ENCODE results near the gene TGFBR3.
A peak's percentile ranks its signal among the peaks of the same experiment; 100 is the strongest.

TGFBR3 gene

GRCh38 chr1:91687452-91687851 is 198.5 kb downstream of the TGFBR3 start:
- no peak for TF ChIP-seq CTCF (IDR thresholded peaks at IDR 0.05; ENCODE audit: poor library complexity, severe bottlenecking)
- Histone ChIP-seq H3K27me3 (ENCODE audit: insufficient read depth, poor library complexity, severe bottlenecking) (no peaks in the 10 kb centered on the region), H3K4me1 (ENCODE audit: insufficient read depth, poor library complexity, severe bottlenecking) (no peaks in the 10 kb centered on the region), H3K4me3 (ENCODE audit: severe bottlenecking) (no peak overlapping the region), H3K27ac (ENCODE audit: poor library complexity, severe bottlenecking) (no peak overlapping the region), H3K36me3 (ENCODE audit: low read depth) (no peaks in the 10 kb centered on the region), H3K9me3 (ENCODE audit: severe bottlenecking) (no peaks in the 10 kb centered on the region)
- ATAC-seq (ENCODE audit: low read depth) (no peak), DNase-seq (ENCODE audit: low spot score) (no peak)

- Histone ChIP-seq H3K4me3 (ENCODE audit: severe bottlenecking) (no peak overlapping the region), H3K36me3 (ENCODE audit: low read depth) (no peaks in the 10 kb centered on the region), H3K27ac (ENCODE audit: poor library complexity, severe bottlenecking) (no peak overlapping the region), H3K4me1 (ENCODE audit: insufficient read depth, poor library complexity, severe bottlenecking) (no peaks in the 10 kb centered on the region), H3K9me3 (ENCODE audit: severe bottlenecking) (no peaks in the 10 kb centered on the region), H3K27me3 (ENCODE audit: insufficient read depth, poor library complexity, severe bottlenecking) (no peaks in the 10 kb centered on the region)
- peak; percentile 40; the same call in 1 of the 3 replicates for ATAC-seq (ENCODE audit: low read depth)
- no peak for DNase-seq (ENCODE audit: low spot score)
- TF ChIP-seq CTCF (IDR thresholded peaks at IDR 0.05; ENCODE audit: poor library complexity, severe bottlenecking): no peak
Observed at GRCh38 chr1:91685994-91686393, 200.0 kb downstream of the TGFBR3 start.

- no peak for DNase-seq (ENCODE audit: low spot score)
- ATAC-seq (ENCODE audit: low read depth): no peak
- no peak for TF ChIP-seq CTCF (IDR thresholded peaks at IDR 0.05; ENCODE audit: poor library complexity, severe bottlenecking)
Observed at GRCh38 chr1:91684481-91685196, 201.3 kb downstream of the TGFBR3 start.

GRCh38 chr1:91683598-91683951 is 202.4 kb downstream of the TGFBR3 start:
- Histone ChIP-seq H3K36me3 (ENCODE audit: low read depth) (no peaks in the 10 kb centered on the region), H3K4me3 (ENCODE audit: severe bottlenecking) (no peak overlapping the region), H3K27ac (ENCODE audit: poor library complexity, severe bottlenecking) (no peak overlapping the region), H3K9me3 (ENCODE audit: severe bottlenecking) (no peaks in the 10 kb centered on the region), H3K27me3 (ENCODE audit: insufficient read depth, poor library complexity, severe bottlenecking) (no peaks in the 10 kb centered on the region), H3K4me1 (ENCODE audit: insufficient read depth, poor library complexity, severe bottlenecking) (no peaks in the 10 kb centered on the region)
- DNase-seq (ENCODE audit: low spot score) (no peak), ATAC-seq (ENCODE audit: low read depth) (no peak)
- TF ChIP-seq CTCF (IDR thresholded peaks at IDR 0.05; ENCODE audit: poor library complexity, severe bottlenecking): no peak

More at GRCh38 chr1:91684481-91685196, 201.3 kb downstream of the TGFBR3 start:
- H3K9me3 ChIP-seq (ENCODE audit: severe bottlenecking): no peaks in the 10 kb centered on the region
- H3K4me1 ChIP-seq (ENCODE audit: insufficient read depth, poor library complexity, severe bottlenecking): no peaks in the 10 kb centered on the region
- H3K4me3 ChIP-seq (ENCODE audit: severe bottlenecking): no peak overlapping the region
- no peak overlapping the region for H3K27ac ChIP-seq (ENCODE audit: poor library complexity, severe bottlenecking)
- no peaks in the 10 kb centered on the region for H3K27me3 ChIP-seq (ENCODE audit: insufficient read depth, poor library complexity, severe bottlenecking)
- H3K36me3 ChIP-seq (ENCODE audit: low read depth): no peaks in the 10 kb centered on the region

GRCh38 chr1:91682882-91683597 is 202.9 kb downstream of the TGFBR3 start:
- Histone ChIP-seq H3K4me3 (ENCODE audit: severe bottlenecking) (no peak overlapping the region), H3K4me1 (ENCODE audit: insufficient read depth, poor library complexity, severe bottlenecking) (no peaks in the 10 kb centered on the region), H3K9me3 (ENCODE audit: severe bottlenecking) (no peaks in the 10 kb centered on the region), H3K36me3 (ENCODE audit: low read depth) (no peaks in the 10 kb centered on the region), H3K27me3 (ENCODE audit: insufficient read depth, poor library complexity, severe bottlenecking) (no peaks in the 10 kb centered on the region), H3K27ac (ENCODE audit: poor library complexity, severe bottlenecking) (no peak overlapping the region)
- no peak for ATAC-seq (ENCODE audit: low read depth)
- no peak for TF ChIP-seq CTCF (IDR thresholded peaks at IDR 0.05; ENCODE audit: poor library complexity, severe bottlenecking)
- DNase-seq (ENCODE audit: low spot score): no peak
